K562 (cell line): Measurements from ENCODE around the gene C10orf90. TPM values are rescaled to one million over a fixed set of nuclear protein-coding genes. Genes with fewer than 3 reads are reported as not detected.

ENCODE experiments used
- ATAC-seq: fragments of 200-7000 bp; cut with Tn5 transposase; 3 replicates; pipeline ENCODE4 v1.9.1; 2020; ENCODE audit warnings: moderate library complexity
- BruUV-seq: library from RNA; stranded (reverse); fragments of 400-500 nt; replicated peaks from 2 replicates; lab custom pipeline; 2021; lab: Mats Ljungman, UMichigan
- CTCF ChIA-PET: fragments of 300-600 bp; formaldehyde crosslinking; extraction: SDS; loops from one replicate; lab custom pipeline; 2021; ENCODE audit warnings: low intra/inter-chr PET ratio; lab: Yijun Ruan, JAX
- POLR2A ChIA-PET: fragments of 300-600, 350-650 bp; sonication (Branson Sonifier 250); formaldehyde crosslinking; extraction: SDS; loops from one replicate; lab custom pipeline; 2021; ENCODE audit warnings: antibody characterized with exemption, inconsistent platforms; lab: Yijun Ruan, JAX
- DNase-seq, 4 experiments: peaks; one replicate each; pipeline versions ENCODE4 v3.0.0 to v3.0.0-alpha.2; 2011 to 2018; ENCODE audit warnings: low spot score in 3 of 4, mixed read lengths in 3 of 4; ENCODE audit errors: extremely low read depth in 1 of 4
- FAIRE-seq: peaks from 2 replicates; lab custom pipeline; 2011; peaks lifted over from hg19 to GRCh38; lab: Jason Lieb, UNC
- H2AFZ ChIP-seq: 2 replicates; pipeline ENCODE4 v1.6.0; 2011; ENCODE audit warnings: low read depth, low read length, control low read depth, inconsistent platforms
- H3K27ac ChIP-seq: fragments of 200-600 bp; 3 replicates; pipeline ENCODE4 v1.8.0; 2011; ENCODE audit warnings: low read depth, mild to moderate bottlenecking, control low read depth, inconsistent platforms, low read length, moderate library complexity, mixed read lengths; ENCODE audit errors: extremely low read depth
- H3K27me3 ChIP-seq, 2 experiments: fragments of 300-600 bp in 1 of 2; 2 replicates in 1 of 2; 3 replicates in 1 of 2; pipeline versions ENCODE4 v1.6.0 to v1.8.0; 2011; ENCODE audit warnings: inconsistent platforms in 2 of 2, low read length in 2 of 2, mild to moderate bottlenecking in 1 of 2, mixed read lengths in 1 of 2, moderate library complexity in 1 of 2; ENCODE audit not compliant: control insufficient read depth in 2 of 2, insufficient read depth in 2 of 2
- H3K36me3 ChIP-seq: fragments of 300-600 bp; 3 replicates; pipeline ENCODE4 v1.8.0; 2011; ENCODE audit warnings: mild to moderate bottlenecking, low read length, inconsistent platforms; ENCODE audit not compliant: control insufficient read depth, insufficient read depth
- H3K4me1 ChIP-seq, 2 experiments: fragments of 200-600 bp in 1 of 2; replicated peaks in 1 of 2; 2 replicates in 1 of 2; 3 replicates in 1 of 2; pipeline versions ENCODE4 v1.5.1 to v1.8.0; 2011; ENCODE audit warnings: inconsistent platforms in 2 of 2, low read length in 2 of 2, mild to moderate bottlenecking in 1 of 2, mixed read lengths in 1 of 2, moderate library complexity in 1 of 2; ENCODE audit not compliant: control insufficient read depth in 2 of 2, insufficient read depth in 2 of 2
- H3K4me2 ChIP-seq: 2 replicates; pipeline ENCODE4 v1.6.1; 2011; ENCODE audit warnings: low read length, control low read depth, inconsistent platforms, mixed read lengths; ENCODE audit not compliant: insufficient read depth
- H3K4me3 ChIP-seq: fragments of 200-600 bp; sonication (generic), shearing (Covaris generic); 2 replicates; pipeline ENCODE4 v1.5.1; 2016; ENCODE audit warnings: control low read depth, inconsistent platforms
- H3K79me2 ChIP-seq: fragments of 200-600 bp; 3 replicates; pipeline ENCODE4 v1.8.0; 2011; ENCODE audit warnings: low read length, inconsistent platforms; ENCODE audit not compliant: control insufficient read depth, insufficient read depth
- H3K9ac ChIP-seq, 2 experiments: 2 replicates each; pipeline versions ENCODE4 v1.6.0 to v1.6.1; 2011; ENCODE audit warnings: low read depth in 2 of 2, low read length in 2 of 2, control low read depth in 1 of 2, inconsistent platforms in 1 of 2, mild to moderate bottlenecking in 1 of 2, mixed read lengths in 1 of 2; ENCODE audit not compliant: insufficient read depth in 1 of 2
- H3K9me1 ChIP-seq: one replicate; pipeline ENCODE4 v1.6.0; 2011; ENCODE audit warnings: inconsistent platforms, mild to moderate bottlenecking, low read length, moderate library complexity; ENCODE audit not compliant: control insufficient read depth, insufficient read depth
- H3K9me3 ChIP-seq: replicated peaks from 2 replicates; pipeline ENCODE4 v1.5.1; 2011; ENCODE audit warnings: low read depth, low read length, inconsistent platforms; ENCODE audit not compliant: control insufficient read depth, insufficient read depth
- H4K20me1 ChIP-seq: replicated peaks from 2 replicates; pipeline ENCODE4 v1.6.1; 2011; ENCODE audit warnings: low read length, inconsistent platforms, mixed read lengths; ENCODE audit not compliant: control insufficient read depth, insufficient read depth
- KLF1 ChIP-seq: fragments of 450-650 bp; IDR thresholded peaks from 2 replicates; pipeline ENCODE4 v1.6.1; 2016; ENCODE audit warnings: missing genetic modification characterization, missing compliant biosample characterization
- MCM7 ChIP-seq, 2 experiments: fragments of 450-650 bp; IDR thresholded peaks; 2 replicates each; pipeline ENCODE4 v1.6.1; 2016 to 2018
- TARDBP ChIP-seq: fragments of 450-650 bp; IDR thresholded peaks from 2 replicates; pipeline ENCODE4 v1.6.1; 2016
- ZNF124 ChIP-seq: sonication (generic); formaldehyde crosslinking; IDR thresholded peaks from 2 replicates; pipeline ENCODE4 v1.8.1; 2022; ENCODE audit warnings: missing genetic modification reagents
- WGBS: fragments of 100-300 bp; shearing (Covaris generic); methylation state at CpG from one replicate; pipeline ENCODE4 v1.1.6; 2016; ENCODE audit warnings: low coverage, mixed read lengths; ENCODE audit not compliant: insufficient coverage; ENCODE audit errors: missing lambda C conversion rate; 5-methylcytosine and 5-hydroxymethylcytosine counted together
- in situ Hi-C: fragments of 300-500 bp; cut with MboI; formaldehyde crosslinking; loops from 4 replicates; pipeline ENCODE4 v1.15.0; 2018; ENCODE audit warnings: inconsistent platforms, mixed read lengths
- intact Hi-C: fragments of 100-400 bp; cut with micrococcal nuclease; formaldehyde crosslinking; loops from 2 replicates; pipeline ENCODE4 v1.14.2; 2022
- polyA plus RNA-seq, 8 experiments: library from polyadenylated mRNA; depleted of rRNA in 4 of 8; stranded (reverse) in 5 of 8; unstranded in 3 of 8; fragments of >200 nt; fragmentation: Nextera tagmentation in 2 of 8; fragmentation: Illumina TruSeq in 1 of 8; extraction: Ambion mirVana in 2 of 8; extraction: Trizol in 1 of 8; gene quantifications; 2 replicates each; pipeline versions ENCODE4 v1.2.1 to v1.2.3, GENCODE V29; 2011 to 2014; ENCODE audit warnings: inconsistent platforms in 1 of 8, missing spikeins in 1 of 8
- total RNA-seq, 7 experiments: library from RNA; depleted of rRNA in 6 of 7; stranded (reverse); fragments of >200 nt in 6 of 7; fragmentation: Illumina TruSeq in 2 of 7; extraction: Trizol in 2 of 7; gene quantifications; 2 replicates each; pipeline versions ENCODE4 v1.2.1 to v1.2.3, GENCODE V29; 2011 to 2021; ENCODE audit warnings: low replicate concordance in 1 of 7
- TF ChIP-seq, protein P1 (sequence below): fragments of 200-600 bp; sonication (generic); IDR thresholded peaks from one replicate; pipeline ENCODE4 v1.6.1; 2012; ENCODE audit warnings: mild to moderate bottlenecking, low read depth, low read length, inconsistent platforms
- TF ChIP-seq, protein P2 (sequence below), 2 experiments: fragments of 450-650 bp; conservative IDR thresholded peaks; 2 replicates each; pipeline ENCODE4 v1.6.1; 2017; ENCODE audit warnings: mild to moderate bottlenecking in 2 of 2, moderate library complexity in 2 of 2

Gene C10orf90
- total and polyA plus RNA-seq, 9 of the 15 experiments (the other 6 are each of a cell fraction or from before 2014, with no cell fraction given), result not detected

DNA sequence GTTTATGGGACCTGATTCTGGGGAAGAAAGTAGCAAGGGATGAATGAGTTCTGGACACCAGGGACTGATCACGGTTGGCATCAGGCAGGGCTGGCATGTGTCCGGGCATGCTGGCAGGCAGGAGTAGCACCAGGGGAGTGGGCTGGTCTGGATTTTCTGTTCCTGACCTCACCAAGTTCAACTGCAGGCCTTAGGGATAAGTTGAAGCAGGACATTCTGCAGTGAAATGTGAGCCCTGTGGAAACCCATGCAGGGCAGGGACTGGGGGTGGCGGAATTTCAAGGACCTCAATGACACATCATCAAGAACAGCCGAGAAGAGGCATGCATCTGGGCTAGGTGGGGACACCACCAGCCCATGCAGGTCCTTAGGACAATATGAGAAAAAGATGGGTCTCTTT, 202.0 kb downstream of the C10orf90 start:
- ChIA-PET POLR2A (no interaction called here), CTCF (no interaction called here)
- no peaks in the 10 kb centered on the region for H3K27me3 ChIP-seq

More for the DNA sequence above, 202.0 kb downstream of the C10orf90 start:
- FAIRE-seq (no peak), DNase-seq (no peak), ATAC-seq (no peak)
- H3K4me1 ChIP-seq, result no peaks in the 10 kb centered on the region
- H2AFZ ChIP-seq, result no peak overlapping the region
- no peak overlapping the region for H3K4me3 ChIP-seq
- no peak overlapping the region for H3K27ac ChIP-seq
- H3K9me1 ChIP-seq, result no peaks in the 10 kb centered on the region
- no peaks in the 10 kb centered on the region for H3K36me3 ChIP-seq
- no peak overlapping the region for H3K9ac ChIP-seq
- no TSS peak for BruUV-seq
- 0% methylated on average over 3 of the region's 4 CpGs for WGBS
- intact Hi-C loops, result no loop called here
- H3K9me3 ChIP-seq, result no peaks in the 10 kb centered on the region
- in situ Hi-C loops, result no loop called here
- TF ChIP-seq KLF1 (tag) (no peak), MCM7 (IDR thresholded peaks at IDR 0.05) (no peak), ZNF124 (CRISPR knock-in tag) (no peak), TARDBP (no peak)
- TF ChIP-seq, protein P1, sequence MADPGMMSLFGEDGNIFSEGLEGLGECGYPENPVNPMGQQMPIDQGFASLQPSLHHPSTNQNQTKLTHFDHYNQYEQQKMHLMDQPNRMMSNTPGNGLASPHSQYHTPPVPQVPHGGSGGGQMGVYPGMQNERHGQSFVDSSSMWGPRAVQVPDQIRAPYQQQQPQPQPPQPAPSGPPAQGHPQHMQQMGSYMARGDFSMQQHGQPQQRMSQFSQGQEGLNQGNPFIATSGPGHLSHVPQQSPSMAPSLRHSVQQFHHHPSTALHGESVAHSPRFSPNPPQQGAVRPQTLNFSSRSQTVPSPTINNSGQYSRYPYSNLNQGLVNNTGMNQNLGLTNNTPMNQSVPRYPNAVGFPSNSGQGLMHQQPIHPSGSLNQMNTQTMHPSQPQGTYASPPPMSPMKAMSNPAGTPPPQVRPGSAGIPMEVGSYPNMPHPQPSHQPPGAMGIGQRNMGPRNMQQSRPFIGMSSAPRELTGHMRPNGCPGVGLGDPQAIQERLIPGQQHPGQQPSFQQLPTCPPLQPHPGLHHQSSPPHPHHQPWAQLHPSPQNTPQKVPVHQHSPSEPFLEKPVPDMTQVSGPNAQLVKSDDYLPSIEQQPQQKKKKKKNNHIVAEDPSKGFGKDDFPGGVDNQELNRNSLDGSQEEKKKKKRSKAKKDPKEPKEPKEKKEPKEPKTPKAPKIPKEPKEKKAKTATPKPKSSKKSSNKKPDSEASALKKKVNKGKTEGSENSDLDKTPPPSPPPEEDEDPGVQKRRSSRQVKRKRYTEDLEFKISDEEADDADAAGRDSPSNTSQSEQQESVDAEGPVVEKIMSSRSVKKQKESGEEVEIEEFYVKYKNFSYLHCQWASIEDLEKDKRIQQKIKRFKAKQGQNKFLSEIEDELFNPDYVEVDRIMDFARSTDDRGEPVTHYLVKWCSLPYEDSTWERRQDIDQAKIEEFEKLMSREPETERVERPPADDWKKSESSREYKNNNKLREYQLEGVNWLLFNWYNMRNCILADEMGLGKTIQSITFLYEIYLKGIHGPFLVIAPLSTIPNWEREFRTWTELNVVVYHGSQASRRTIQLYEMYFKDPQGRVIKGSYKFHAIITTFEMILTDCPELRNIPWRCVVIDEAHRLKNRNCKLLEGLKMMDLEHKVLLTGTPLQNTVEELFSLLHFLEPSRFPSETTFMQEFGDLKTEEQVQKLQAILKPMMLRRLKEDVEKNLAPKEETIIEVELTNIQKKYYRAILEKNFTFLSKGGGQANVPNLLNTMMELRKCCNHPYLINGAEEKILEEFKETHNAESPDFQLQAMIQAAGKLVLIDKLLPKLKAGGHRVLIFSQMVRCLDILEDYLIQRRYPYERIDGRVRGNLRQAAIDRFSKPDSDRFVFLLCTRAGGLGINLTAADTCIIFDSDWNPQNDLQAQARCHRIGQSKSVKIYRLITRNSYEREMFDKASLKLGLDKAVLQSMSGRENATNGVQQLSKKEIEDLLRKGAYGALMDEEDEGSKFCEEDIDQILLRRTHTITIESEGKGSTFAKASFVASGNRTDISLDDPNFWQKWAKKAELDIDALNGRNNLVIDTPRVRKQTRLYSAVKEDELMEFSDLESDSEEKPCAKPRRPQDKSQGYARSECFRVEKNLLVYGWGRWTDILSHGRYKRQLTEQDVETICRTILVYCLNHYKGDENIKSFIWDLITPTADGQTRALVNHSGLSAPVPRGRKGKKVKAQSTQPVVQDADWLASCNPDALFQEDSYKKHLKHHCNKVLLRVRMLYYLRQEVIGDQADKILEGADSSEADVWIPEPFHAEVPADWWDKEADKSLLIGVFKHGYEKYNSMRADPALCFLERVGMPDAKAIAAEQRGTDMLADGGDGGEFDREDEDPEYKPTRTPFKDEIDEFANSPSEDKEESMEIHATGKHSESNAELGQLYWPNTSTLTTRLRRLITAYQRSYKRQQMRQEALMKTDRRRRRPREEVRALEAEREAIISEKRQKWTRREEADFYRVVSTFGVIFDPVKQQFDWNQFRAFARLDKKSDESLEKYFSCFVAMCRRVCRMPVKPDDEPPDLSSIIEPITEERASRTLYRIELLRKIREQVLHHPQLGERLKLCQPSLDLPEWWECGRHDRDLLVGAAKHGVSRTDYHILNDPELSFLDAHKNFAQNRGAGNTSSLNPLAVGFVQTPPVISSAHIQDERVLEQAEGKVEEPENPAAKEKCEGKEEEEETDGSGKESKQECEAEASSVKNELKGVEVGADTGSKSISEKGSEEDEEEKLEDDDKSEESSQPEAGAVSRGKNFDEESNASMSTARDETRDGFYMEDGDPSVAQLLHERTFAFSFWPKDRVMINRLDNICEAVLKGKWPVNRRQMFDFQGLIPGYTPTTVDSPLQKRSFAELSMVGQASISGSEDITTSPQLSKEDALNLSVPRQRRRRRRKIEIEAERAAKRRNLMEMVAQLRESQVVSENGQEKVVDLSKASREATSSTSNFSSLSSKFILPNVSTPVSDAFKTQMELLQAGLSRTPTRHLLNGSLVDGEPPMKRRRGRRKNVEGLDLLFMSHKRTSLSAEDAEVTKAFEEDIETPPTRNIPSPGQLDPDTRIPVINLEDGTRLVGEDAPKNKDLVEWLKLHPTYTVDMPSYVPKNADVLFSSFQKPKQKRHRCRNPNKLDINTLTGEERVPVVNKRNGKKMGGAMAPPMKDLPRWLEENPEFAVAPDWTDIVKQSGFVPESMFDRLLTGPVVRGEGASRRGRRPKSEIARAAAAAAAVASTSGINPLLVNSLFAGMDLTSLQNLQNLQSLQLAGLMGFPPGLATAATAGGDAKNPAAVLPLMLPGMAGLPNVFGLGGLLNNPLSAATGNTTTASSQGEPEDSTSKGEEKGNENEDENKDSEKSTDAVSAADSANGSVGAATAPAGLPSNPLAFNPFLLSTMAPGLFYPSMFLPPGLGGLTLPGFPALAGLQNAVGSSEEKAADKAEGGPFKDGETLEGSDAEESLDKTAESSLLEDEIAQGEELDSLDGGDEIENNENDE, result no peak
- TF ChIP-seq, protein P2, sequence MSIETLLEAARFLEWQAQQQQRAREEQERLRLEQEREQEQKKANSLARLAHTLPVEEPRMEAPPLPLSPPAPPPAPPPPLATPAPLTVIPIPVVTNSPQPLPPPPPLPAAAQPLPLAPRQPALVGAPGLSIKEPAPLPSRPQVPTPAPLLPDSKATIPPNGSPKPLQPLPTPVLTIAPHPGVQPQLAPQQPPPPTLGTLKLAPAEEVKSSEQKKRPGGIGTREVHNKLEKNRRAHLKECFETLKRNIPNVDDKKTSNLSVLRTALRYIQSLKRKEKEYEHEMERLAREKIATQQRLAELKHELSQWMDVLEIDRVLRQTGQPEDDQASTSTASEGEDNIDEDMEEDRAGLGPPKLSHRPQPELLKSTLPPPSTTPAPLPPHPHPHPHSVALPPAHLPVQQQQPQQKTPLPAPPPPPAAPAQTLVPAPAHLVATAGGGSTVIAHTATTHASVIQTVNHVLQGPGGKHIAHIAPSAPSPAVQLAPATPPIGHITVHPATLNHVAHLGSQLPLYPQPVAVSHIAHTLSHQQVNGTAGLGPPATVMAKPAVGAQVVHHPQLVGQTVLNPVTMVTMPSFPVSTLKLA (conservative IDR thresholded peaks at IDR 0.05), result no peak
- no peaks in the 10 kb centered on the region for H3K79me2 ChIP-seq
- no peak overlapping the region for H3K4me2 ChIP-seq
- no peaks in the 10 kb centered on the region for H4K20me1 ChIP-seq
